GM21423 (cell line): ENCODE measurements around the gene EYA3.

ENCODE experiments used
- ATAC-seq: cut with Tn5 transposase; IDR thresholded peaks from one replicate; pipeline ENCODE4 v1.9.1; 2021; ENCODE audit warnings: mild to moderate bottlenecking, moderate library complexity; ENCODE audit not compliant: unreplicated experiment

EYA3 gene

DNA sequence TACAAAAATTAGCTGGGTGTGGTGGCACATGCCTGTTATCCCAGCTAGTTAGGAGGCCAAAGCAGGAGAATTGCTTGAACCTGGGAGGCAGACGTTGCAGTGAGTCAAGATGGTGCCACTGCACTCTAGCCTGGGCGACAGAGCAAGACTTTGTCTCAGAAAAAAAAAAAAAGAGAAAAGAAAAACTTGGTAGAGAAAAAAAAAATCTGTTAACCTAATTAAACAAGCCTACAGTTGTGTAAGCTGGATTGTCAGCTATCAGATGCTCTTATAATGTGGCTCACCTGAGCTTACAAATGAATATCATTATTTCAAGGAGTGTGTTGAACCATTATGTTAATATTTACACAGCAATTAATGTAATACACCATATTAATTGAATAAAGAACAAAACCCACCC, 26.4 kb upstream of the EYA3 start:
- no peak for ATAC-seq

DNA sequence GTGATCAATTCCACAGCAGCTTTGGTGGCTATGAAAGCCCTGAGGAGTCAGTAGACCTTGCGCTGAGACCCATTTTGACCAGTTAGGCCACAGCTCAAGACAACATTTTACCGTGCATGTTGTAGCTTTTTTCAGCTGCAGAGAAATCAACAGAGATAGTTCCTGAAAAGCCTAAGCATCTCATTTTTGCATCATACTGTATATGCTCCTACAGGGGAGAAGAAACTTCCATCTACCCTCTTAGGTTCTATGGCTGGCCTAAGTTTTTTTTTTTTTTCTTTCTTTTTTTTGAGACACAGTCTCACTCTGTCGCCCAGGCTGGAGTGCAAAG, 24.8 kb upstream of the EYA3 start:
- no peak for ATAC-seq

DNA sequence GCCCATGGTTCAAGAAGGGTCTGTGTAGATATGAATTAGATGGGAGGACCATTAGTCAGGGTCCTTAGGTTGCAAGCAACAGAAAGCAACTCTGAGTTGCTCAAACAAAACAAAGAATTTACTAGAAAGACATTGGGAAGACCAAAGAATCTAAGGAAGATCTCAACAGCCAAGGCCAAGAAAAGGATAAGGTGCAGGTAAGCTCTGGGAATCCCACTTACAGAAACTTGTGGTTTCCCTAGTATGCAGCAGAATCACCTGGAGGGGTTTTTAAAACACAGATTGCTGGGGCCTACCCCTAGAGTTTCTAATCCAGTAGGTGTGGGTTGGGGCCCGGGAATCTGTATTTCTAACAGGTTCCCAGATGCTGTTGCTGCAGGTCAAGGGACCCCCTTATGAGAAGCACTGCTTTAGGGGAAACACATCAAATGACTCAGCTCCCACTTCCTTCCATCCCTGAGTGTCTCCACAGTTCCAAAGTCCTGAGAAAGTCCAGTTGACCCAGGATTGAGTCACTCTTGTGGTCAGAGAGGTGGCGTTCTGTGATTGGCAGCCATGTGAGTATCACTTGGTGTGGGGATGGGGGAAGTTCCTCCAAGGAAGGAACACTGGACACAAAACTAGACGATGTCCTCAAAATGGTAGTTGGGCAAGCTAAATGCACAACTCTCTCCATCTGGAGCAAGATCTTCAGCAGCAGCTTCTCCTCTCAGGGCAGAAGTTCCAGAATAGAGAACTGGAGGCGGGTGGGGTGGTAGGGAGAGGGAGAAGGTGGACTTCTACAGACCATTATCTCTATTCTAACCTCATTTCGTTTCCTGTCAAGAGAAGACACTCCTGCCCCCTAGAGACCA, 24.2 kb upstream of the EYA3 start:
- ATAC-seq: no peak

DNA sequence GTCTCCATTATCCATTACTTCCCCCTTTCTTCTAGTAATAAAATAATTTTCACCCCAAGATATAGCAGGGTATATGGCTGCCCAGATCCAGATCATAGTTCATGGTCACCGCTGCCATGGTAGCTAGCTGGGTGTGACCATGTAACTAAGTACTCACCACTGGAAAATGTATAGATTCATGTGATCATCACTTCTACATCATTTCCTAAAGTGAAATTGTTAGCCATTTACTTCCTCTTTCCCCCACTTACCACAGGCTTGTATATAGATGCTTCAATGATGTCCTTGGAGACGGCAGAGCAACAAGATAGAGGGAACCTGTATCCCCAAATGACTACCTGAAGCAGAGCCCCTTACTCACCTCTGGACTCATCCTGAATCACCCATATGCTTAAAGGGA, 22.7 kb upstream of the EYA3 start:
- no peak for ATAC-seq

DNA sequence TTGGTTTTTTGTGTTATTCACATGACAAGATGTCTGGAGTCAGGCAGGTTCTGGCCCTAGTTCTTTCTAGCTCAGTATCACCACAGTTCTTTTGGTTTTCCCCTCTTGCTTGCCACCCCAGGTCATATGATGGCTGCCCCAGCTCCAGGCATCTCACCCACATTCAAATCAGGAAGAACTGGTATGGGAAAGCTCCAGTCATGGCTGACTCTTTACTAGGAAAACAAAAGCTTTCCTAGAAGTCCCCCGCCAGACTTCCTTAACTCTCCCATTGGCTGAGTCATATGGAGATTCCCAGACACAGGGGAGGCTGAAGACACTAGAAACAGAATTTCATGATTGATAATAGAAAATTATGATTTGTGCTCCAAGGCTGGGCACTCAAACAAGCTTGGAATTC, 22.1 kb upstream of the EYA3 start:
- no peak for ATAC-seq

DNA sequence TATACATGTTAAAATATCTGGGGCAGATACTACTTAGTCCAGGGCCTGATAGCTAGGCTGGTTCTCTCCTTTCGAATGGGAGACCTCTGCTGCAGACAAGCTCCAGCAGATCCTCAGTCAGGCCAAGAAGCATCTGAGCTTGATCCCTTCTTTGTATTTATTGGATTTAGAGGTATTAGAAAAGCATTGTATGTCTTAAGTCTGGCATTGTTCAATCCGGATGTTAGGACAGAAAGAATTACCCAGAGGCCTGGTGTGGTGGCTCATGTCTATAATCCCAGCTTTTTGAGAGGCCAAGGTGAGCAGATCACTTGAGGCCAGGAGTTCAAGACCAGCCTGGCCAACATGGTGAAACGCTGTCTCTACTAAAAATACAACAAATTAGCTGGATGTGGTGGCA, 21.2 kb upstream of the EYA3 start:
- no peak for ATAC-seq

DNA sequence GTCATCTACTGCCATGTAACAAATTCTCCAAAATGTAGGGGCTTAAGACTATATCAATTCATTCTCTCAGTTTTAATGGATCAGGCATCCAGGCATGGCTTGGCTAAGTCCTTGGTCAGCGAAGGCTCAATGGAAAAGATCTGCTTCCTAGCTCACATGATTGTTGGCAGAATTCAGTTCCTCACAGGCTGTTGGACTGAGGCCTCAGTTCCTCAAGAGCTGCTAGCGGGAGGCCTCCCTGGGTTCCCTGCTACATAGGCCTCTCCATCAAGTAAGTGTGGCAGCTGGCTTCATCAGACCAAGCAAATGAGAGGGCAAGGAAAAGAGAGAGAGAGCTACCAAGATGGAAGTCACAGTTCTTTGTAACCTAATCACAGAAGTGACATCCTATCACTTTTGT, 19.6 kb upstream of the EYA3 start:
- no peak for ATAC-seq

DNA sequence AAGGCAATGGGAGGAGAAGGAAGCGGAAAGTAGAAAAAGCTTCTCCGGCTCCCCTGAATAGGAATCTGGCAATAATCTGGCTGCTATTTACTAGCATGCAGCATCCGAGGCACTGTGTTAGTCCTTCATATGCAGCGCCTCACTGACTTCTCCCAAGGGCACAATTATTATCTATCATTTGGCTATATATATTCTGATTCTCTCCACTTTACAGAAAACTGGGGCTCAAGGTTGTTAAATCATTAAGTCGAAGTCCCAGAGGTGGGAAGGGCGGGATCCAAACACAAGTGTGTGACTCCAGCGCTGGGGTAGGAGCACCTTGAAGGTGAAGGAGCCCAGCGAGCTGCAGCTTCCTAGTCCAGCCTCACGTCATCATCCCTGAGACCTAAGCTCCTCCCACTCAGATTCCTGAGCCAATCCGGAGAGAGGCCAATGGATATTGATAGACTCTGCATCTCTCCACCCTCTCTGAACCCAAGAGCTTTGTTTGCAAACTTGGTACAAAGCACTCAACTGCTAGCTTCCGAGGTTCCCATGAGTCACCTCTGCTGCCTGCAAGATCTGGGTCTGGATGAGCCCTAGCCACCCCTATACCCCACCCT, 16.6 kb upstream of the EYA3 start:
- no peak for ATAC-seq

DNA sequence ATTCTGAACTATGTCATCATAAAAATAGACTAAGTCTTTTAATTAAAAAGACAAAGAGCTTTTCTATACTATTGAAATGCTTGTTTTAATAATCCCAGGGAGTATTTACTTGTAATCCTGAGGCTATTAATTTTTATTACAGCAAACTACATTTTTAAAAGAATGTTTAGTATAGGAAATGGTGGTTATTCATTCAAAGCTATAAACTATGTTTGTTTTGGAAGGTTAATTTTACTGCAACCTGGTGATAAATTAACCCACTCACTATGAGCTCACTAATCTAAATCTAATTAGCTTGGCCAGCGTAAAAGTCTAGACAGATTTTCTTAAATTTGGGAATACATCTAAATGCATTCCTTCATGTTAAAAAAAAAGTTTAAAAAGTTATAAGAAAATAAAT, 13.8 kb upstream of the EYA3 start:
- no peak for ATAC-seq

DNA sequence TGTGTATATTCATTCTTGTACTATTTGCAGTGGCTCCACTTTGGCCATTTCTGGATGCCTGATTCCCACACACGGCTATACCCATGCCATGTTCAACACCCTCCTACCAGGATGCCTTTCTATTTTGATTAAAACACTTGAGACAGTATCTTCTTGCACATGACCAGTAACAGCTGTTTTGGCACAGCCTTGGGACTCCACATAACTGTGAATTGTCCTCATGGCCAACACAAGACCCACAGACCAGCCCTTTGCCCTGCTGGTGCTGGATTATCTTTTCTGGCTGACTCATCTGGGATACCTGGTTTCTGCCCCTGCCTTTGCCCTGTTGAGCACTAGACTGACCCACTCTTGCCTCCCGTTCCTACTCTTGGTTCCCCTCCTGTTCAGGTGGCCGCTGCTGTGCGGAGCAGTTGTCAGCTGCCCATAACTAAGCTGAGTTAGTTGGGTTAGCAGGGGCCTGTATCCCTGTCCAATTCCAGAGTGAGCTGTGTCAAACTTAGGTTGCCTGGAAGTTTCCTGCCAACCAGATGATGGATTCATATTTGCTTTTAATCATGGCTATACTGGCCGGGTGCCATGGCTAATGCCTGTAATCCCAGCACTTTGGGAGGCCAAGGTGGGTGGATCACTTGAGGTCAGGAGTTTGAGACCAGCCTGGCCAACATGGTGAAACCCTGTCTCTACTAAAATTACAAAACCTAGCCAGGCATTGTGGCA, 10.8 kb upstream of the EYA3 start:
- no peak for ATAC-seq

DNA sequence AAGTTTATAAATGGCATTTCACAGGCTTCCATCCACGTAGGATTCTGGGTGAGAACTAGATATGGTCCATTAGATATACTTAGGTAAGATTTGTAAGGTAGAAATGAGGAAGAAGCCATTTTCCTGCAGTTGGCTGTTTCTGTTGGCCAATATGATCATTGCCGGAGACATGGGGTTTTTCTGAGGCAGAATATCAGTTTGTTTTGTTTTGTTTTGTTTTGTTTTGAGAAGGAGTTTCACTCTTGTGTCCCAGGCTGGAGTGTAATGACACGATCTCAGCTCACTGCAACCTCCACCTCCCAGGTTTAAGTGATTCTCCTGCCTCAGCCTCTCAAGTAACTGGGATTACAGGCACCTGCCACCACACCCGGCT, 8.7 kb upstream of the EYA3 start:
- ATAC-seq: no peak

DNA sequence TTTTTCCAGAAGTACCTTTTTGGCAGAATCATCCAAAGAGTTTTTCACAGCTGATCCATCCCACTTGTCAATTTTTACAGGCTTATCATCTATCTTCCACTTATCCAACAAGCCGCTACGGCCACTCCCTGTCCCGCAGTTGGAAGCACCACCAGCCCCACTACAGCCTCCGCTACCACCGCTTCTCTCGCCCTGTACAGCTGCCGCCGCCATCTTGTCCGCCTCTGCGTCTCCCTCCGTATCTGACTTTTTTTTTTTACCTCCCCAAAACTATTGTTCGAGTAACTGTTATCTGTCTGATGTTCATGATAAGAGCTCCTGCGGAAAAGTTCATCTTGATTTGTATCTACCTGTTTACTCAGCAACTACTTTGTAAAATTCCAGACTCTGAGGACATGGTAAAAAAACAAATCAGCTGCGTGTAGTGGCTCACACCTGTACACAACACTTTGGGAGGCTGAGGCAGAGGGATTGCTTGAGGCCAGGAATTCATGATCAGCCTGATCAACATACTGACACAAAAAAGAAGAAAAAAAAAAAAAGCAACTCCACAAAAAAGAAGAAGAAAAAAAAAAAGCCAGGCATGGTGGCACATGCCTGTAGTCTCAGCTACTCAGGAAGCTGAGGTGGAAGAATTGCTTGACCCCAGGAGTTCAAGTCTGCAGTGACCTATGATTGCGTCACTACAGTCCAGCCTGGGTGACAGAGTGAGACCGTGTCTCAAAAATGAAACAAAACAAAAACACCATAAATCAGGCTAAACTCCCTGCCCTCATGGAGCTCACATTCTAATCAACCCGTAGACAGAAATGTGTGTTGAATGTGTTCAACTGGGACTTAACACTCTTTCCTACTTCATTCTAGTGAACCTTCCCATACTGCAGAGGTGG, 8.0 kb upstream of the EYA3 start:
- no peak for ATAC-seq

DNA sequence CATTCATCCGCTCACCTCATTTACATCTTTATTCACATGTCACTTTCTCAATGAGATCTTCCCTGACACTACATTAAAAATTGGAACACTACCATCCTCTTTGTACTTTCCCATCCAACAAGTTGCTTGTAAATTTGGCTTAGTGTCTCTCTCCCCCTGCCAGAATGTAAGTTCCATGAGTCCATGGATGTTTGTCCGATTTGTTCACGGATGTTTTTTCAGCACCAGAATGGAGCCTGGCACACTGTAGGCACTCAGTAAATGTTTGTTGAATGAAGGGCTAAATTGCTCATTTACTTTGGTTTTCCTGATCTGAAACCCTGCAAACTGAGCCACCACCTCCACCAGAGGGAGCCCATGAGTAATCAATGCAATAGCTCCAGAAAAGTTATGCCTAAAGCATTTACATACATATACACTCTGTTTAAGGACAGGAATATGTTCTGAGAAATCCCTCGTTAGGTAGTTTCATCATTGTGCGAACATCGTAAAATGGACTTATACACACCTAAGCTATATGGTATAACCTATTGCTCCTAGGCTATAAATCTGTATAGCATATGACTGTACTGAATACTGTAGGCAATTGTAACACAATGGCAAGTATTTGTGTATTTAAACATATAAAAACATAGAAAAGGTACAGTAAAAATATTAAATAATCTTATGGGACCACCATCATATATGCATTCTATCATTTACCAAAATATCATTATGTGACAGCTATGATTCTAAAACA, 2.8 kb upstream of the EYA3 start:
- ATAC-seq: no peak

DNA sequence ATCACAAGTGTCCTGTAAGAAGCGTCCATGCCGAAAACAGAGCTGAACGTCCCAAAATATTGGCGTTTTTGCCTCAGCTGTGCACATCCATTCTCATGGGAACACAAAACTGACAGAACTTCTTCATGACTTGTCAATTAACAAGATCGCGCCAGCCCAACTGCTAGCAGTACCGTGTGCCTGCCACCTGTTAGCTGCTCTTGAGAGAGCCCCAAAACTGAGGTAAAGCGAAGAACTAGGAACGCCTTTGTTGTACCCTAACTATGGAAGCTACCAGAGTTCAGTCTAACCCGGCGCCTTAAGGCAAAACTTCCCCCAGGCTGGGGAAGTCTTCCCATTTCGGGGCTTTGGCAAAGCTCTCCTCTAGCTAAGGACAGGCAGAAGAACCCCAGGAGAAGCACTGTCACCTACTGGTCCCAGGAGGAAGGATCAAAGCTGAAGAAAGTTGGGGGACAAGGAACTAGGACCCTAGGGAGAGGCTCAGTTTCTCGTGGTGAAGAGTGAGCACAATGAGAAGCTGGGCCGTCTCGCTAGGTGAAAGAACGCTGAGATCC, 719 bp downstream of the EYA3 start:
- peak; percentile 6 for ATAC-seq

DNA sequence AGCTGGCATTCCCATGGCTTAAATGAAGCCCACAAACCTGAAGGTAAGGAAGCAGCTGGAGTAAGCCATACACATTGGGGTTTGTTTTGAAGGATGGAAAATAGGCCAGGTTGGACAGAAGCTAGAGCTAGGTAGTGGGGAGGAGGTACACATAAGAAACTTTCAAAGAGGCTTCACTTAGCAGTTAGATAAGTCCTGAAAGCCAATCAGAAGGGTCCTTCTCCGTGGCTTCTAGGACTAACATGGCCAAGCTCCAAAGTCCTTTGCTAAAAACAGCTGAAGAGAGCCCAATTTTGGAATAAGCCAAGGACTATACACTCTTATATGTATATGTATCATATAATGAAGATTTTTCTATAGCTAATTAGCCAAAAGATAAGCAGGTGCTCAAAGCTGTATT, 1.8 kb downstream of the EYA3 start:
- no peak for ATAC-seq

DNA sequence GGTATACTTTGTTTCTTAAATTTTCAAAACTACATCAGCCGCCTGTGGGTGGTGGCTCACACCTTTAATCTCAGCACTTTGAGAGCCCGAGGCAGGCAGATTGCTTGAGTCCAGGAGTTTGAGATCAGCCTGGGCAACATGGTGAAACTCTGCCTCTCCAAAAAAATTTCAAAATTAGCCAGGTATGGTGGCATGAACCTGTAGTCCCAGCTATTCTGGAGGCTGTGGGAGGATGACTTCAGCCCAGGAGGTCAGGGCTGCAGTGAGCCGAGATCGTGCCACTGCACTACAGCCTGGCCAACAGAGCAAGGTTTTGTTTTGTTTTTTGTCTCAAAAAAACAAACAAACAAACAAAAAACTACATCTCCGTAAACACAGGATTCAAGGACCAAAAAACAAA, 3.3 kb downstream of the EYA3 start:
- no peak for ATAC-seq

DNA sequence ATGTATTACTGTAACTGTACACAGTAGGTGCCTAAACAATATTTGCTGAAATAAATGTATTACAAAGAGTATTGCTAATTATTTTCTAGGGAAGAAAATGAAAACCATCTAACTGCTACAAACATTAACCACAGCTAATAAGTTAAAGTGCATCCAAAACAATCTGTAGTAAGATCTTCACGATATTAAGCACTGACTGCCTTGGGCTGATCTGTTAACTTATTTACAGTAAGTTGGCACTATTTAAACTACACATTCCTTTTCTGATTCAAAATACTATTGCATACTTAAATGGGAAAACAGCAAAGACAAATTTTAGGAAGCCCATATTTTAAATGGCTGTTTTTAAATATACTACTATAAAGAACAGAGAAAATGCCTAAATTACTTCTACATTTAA, 4.5 kb downstream of the EYA3 start:
- no peak for ATAC-seq

DNA sequence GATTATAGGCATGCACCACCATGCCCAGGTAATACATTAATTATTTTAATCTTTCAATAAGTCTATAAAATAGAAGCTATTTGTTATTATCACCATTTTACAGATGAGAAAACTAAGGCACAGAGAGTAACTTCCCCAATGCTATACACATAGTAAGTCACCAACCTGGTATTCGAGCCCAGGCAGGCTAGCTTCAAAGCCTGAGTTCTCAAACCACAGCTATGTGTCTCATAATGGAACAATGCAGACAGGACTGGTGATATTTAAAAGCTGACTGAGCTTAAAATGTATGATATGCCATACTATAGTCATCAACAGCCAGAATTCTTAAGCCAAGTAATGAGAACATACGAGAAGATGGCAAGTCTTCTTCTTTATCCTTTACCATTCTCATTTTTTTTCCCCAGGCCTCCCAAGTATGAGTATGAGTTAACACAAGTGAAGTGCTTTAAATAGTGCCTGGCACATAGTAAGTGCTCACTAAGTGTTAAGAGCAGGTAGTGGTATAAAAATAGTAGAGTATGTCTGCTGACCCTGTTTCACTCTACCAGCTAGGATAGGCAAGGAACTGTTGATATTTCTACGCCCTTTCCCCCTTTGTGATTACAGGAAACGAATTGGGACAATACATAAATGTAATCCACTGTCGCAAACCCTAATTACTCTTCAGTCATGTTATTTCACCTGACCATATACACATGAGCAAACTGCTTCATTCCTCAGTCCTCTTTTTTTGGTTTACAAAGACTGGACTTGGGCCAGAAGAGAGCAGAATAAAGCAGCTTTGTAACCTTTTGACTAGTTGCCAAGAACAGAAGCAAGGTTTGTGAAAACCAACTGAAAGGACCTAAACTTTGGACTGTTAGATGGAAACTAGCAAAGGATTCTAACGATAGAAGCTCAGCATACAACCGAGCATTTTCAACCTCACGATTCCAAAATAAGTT, 9.5 kb downstream of the EYA3 start:
- no peak for ATAC-seq

DNA sequence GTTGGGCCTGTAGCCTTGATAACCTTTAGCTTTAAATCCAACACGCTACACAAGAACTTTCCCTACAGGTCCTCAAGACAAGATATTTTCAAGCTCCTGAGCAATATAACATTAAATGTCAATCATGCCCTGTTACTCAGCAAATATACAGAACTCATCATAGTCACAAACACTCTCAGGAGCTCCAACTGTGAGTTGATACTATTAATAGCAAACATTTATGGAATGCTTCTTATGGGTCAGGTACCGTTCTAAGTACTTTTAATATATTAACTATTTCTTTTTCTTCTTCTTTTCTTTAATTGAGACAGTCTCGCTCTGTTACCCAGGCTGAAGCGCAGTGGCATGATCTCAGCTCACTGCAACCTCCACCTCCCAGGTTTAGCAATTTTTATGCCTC, 10.1 kb downstream of the EYA3 start:
- no peak for ATAC-seq
